ENCODE results near the gene DNAJC5G.

- no peak for TF ChIP-seq CTCF (IDR thresholded peaks at IDR 0.05)
- no peak for TF ChIP-seq EZH2phosphoT487 (IDR thresholded peaks at IDR 0.05)
Measured at GRCh38 chr2:27249159-27249890, 25.9 kb upstream of the DNAJC5G start.

All from neural progenitor cell (in vitro differentiated cells).